GM21717 (cell line): ENCODE measurements around the gene CCDC91.
"Not testable (repeated sequence)": the region's sequence is repeated elsewhere in the genome, so short reads cannot be mapped to it uniquely, and the experiment has no call there.

Experiments used
- ATAC-seq: cut with Tn5 transposase; IDR thresholded peaks from one replicate; pipeline ENCODE4 v1.9.1; 2021; ENCODE audit warnings: mild to moderate bottlenecking, moderate library complexity; ENCODE audit not compliant: unreplicated experiment

CCDC91 gene

DNA sequence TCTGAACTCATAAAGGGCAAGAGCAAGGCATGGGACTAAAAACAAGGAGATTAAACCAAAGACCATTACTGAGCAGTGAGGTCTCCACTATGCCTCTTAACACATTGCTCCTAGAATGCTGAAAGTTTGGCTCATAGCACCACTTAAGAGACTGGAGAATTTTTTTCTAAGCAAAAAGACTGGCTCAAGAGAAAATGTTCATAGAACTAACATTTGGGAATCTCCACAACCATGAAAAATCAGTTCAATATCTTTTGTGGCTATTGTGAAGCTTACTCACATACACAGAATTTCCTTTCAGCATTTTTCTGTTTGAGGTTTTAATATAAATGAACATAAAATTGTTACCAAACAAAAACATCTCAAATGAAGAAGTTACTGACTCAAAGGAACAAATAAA is 255.8 kb downstream of the CCDC91 start:
- no peak for ATAC-seq

- no peak for ATAC-seq
Observed at GRCh38 chr12:28453686-28454085, 263.4 kb downstream of the CCDC91 start.

GRCh38 chr12:28456934-28457710 is 266.9 kb downstream of the CCDC91 start:
- ATAC-seq = no peak

- no peak for ATAC-seq
Observed at GRCh38 chr12:28457785-28458184, 267.5 kb downstream of the CCDC91 start.

DNA sequence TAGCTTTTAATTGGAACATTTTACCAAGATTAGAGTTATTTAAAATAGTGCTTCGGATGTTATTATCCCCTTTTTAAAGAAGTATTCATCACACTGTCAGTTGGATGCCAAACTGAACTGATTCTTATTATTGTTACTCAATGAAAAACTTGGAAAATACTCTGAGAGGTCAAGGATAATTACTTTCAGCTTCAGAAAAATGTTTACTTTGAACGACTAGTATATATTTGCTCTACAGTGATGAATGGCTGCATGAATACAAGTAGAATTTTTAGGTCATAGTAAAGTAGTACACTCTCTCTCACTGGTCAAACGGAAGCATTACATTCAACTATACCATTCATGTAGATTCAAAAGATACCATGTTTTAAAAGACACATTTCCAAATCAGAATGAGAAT is 269.2 kb downstream of the CCDC91 start:
- ATAC-seq = no peak

DNA sequence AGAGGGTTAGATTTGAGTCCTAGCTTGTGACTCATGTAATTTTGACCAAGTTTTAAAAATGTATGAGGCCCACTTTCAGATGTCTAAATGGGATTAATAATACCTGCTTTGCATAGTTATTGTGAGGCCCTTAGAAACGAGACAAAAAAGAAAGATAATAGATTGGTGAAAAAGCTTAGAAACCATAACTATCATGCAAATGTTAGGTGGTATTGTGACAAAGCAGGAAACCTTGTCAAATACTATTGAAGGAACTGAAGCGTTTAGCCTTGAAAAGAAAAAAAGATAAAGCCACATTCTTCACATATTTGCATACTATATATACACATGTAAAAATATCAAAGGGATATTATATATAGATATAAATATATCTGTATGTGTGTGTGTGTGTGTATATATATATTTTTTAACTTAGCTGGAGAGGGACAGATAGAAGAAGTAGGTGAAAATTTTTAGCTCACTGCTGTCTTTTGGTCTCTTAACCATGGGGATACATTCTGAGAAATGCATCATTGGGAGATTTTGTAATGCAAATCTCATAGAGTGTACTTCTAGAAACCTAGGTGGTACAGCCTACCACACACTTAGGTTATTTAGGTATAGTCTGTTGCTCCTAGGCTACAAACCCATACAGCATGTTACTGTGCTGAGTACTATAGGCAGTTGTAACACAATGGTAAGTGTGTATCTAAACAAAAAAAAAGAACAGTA is 270.3 kb downstream of the CCDC91 start:
- peak; percentile 85 for ATAC-seq

DNA sequence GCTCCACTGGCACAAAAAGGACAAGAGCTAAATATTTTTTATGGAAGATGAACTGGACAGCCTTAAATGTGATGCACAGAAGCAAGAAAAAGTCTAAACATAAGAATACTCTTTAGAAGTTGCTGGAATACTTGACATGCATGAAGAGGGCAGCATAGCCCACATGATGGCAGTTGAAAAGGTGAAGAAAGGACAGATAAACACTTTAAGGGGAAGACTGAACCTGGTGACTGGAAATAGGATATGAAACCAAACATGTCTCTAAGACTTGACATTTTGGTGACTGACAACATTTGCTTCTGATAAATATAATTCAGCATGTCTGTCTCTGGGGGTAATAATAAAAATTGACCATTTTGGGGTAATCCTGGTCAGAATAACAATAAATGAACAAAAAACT is 273.1 kb downstream of the CCDC91 start:
- ATAC-seq = no peak

DNA sequence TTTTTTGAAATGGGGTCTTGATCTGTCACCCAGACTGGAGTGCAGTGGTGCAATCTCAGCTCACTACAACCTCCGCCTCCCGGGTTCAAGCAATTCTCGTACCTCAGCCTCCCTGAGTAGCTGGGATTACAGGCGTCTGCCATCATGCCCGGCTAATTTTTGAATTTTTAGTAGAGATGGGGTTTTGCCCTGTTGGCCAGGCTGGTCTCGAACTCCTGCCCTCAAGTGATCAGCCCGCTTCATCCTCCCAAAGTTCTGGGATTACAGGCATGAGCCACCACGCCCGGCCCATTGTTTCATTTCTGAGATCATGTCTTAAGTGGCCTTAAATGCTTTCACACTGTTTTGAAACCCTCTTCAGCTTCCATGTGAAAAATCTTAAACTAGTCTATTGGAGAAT is 281.5 kb downstream of the CCDC91 start:
- not testable (repeated sequence) for ATAC-seq

DNA sequence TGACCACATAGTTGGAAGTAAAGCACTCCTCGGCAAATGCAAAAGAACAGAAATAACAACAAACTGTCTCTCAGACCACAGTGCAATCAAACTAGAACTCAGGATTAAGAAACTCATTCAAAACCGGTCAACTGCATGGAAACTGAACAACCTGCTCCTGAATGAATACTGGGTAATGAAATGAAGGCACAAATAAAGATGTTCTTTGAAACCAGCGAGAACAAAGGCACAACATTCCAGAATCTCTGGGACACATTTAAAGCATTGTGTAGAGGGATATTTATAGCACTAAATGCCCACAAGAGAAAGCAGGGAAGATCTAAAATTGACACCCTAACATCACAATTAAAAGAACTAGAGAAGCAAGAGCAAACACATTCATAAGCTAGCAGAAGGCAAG is 285.9 kb downstream of the CCDC91 start:
- not testable (repeated sequence) for ATAC-seq

GRCh38 chr12:28479097-28479496 is 288.8 kb downstream of the CCDC91 start:
- not testable (repeated sequence) for ATAC-seq

DNA sequence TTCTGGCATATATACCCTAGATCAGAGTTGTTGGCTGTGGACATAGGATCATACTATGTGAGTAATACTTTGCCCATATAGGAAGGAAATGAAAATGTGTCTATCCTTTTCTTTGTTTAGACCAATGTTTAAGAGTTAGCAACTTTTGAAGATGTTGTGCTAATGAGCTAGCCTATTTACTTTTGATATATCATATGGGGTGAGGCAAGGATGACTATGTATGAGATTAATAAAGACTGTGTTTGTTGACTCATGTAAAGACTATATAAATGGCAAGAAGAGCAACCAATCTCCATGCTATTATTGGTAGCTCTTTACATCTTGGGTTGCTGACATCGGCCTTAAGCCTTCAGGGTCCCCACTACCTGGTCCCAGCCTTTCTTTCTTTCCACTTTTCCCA is 289.4 kb downstream of the CCDC91 start:
- no peak for ATAC-seq

DNA sequence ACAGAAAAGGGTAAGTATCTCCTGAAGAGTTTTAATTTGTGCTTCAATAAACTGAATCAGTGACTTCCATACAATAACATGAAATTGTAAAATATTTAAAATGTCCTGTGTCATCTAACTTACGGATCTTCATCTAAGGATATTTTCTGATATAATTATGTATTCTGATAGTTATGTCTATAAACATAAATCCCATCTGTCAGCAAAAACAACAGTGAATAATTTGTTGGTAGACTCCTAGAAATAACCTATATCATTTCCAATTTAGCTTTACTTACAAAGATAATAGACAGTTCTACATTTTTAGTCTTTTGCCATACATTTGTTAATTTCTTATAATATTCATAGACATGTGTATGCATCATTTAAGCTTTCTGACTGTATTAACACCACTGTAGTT is 293.9 kb downstream of the CCDC91 start:
- ATAC-seq = no peak

DNA sequence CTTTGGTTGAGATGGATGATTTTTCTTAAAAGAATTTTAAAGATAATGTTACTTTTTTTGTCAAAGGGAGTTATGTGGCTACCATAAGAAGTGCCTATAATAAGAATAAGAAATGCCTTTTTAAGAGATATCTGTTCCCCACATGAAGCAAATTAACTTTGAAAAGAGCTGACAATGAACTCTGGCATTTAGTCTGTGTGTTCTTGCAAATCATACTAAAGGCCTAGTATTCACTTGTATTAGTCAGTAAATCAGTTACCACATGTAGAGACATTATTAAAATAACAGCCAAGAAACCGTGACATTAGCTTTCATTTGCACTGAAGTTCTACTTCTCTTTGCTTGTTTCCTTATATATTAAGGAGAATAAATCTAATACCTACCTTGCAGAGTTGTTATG is 296.3 kb downstream of the CCDC91 start:
- ATAC-seq = no peak

DNA sequence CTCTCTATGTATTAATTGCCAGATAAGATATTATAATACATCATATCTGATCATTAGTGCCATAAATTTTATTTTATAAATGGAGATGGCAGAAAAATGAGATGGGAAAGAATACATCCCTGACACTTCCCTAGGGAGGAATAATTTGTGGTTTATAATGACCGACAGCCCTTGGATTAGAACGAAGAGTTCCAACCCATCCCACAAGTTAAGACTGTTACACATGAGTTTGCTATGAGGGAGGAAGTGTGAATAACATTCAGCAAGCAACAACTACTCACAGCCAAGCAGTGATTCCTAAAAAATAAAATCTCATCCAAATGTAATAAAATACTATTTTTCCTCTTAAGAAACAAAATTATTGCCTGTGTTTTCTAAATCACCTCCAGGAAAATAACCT is 299.0 kb downstream of the CCDC91 start:
- ATAC-seq = no peak

- ATAC-seq = peak; percentile 96
Observed at GRCh38 chr12:28497889-28498411, 307.7 kb downstream of the CCDC91 start.

GRCh38 chr12:28498850-28499249 is 308.6 kb downstream of the CCDC91 start:
- no peak for ATAC-seq

GRCh38 chr12:28500373-28501024 is 310.2 kb downstream of the CCDC91 start:
- ATAC-seq = no peak

DNA sequence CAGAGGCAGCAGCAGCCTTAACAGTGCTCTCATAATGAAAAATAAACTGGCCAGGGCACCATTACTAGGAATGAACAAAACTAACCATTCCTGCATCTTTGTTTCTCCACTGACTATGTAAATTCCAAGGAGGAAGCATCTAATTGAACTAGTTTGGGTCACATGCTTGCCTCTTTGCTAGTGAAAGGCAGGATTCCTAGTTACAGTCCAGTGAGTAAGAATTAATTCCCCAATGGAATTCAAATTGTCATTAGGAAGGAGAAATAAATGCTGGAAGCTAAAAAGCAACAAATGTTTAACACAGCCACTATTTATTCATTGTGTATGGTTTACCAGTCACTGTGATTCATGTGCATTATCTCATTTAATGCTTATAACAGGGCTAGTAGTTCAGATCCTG is 316.0 kb downstream of the CCDC91 start:
- ATAC-seq = no peak

GRCh38 chr12:28507033-28507432 is 316.8 kb downstream of the CCDC91 start:
- no peak for ATAC-seq

DNA sequence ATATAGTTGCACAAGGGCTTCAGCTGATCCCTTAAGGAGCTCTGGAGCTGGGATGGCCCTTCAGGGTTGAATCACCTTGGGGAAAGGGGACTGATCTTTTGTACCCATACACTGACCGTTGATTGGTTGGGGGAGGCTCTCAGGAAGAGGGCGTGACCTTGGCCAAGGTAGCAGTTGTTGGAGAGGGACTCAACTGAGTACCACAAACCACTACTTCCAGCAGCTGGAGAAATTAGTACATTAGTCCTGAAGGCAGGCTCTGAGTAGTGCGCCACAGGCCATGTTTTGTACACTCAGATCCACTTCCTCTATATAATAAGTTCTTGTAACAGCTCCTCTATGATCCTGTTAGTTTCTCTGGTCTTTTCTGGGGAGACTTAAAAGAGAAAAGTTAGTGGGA is 317.6 kb downstream of the CCDC91 start:
- ATAC-seq = no peak

DNA sequence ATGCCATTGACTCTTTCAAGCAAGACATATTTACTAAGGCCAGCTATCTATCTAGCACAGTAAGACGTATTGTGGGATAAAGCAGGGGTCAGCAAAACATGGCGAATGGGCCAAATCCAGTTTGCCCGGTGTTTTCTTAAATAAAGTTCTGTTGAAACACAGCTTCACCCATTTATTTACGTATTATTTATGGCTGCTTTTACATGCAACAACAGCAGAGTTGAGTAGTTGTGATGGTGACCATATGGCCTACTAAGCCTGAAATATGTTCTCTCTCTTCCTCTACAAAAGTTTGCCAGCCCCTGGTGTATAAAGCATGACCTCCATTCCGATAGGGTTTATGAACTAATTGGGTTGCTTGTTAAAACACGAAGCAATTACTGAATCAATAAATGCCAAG is 322.1 kb downstream of the CCDC91 start:
- no peak for ATAC-seq

- ATAC-seq = no peak
Observed at GRCh38 chr12:28512876-28513275, 322.6 kb downstream of the CCDC91 start.
